HepG2 (cell line): ENCODE data around the gene PPM1H. TPM values are rescaled to one million over a fixed set of nuclear protein-coding genes. Genes with fewer than 3 reads are reported as not detected.

Source experiments
- ATAC-seq: fragments of 200-7000 bp; cut with Tn5 transposase; 3 replicates; pipeline ENCODE4 v1.9.1; 2020; ENCODE audit warnings: mild to moderate bottlenecking, moderate library complexity
- BruUV-seq: library from RNA; stranded (reverse); fragments of 400-500 nt; replicated peaks from 2 replicates; lab custom pipeline; 2021; lab: Mats Ljungman, UMichigan
- CTCF ChIA-PET: fragments of 300-600 bp; formaldehyde crosslinking; extraction: SDS; loops from one replicate; lab custom pipeline; 2021; ENCODE audit warnings: low total read pairs, inconsistent platforms, low intra/inter-chr PET ratio; lab: Yijun Ruan, JAX
- POLR2A ChIA-PET: fragments of 350-600 bp; sonication (Branson Sonifier 250); formaldehyde crosslinking; loops from one replicate; lab custom pipeline; 2020; ENCODE audit warnings: antibody characterized with exemption, inconsistent platforms; lab: Yijun Ruan, JAX
- DNase-seq: peaks from one replicate; pipeline ENCODE4 v3.0.0-alpha.2; 2015; ENCODE audit warnings: low spot score
- FAIRE-seq: peaks from 3 replicates; lab custom pipeline; 2011; peaks lifted over from hg19 to GRCh38; lab: Jason Lieb, UNC
- H2AFZ ChIP-seq: one replicate; pipeline ENCODE4 v1.6.1; 2011; ENCODE audit warnings: low read length, inconsistent platforms
- H3K27ac ChIP-seq: fragments of 300-600 bp; 3 replicates; pipeline ENCODE4 v1.8.0; 2011; ENCODE audit warnings: mixed run types, mild to moderate bottlenecking, mixed read lengths, low read length, inconsistent platforms; ENCODE audit not compliant: insufficient read depth; ENCODE audit errors: extremely low read length
- H3K27me3 ChIP-seq, 2 experiments: fragments of 200-600 bp in 1 of 2; 2 replicates in 1 of 2; 3 replicates in 1 of 2; pipeline versions ENCODE4 v1.6.0 to v1.8.0; 2011; ENCODE audit warnings: low read length in 2 of 2, mild to moderate bottlenecking in 2 of 2, moderate library complexity in 2 of 2, inconsistent platforms in 1 of 2; ENCODE audit not compliant: insufficient read depth in 2 of 2, control insufficient read depth in 1 of 2
- H3K36me3 ChIP-seq, 2 experiments: fragments of 200-600 bp in 1 of 2; replicated peaks in 1 of 2; 2 replicates in 1 of 2; 3 replicates in 1 of 2; pipeline versions ENCODE4 v1.5.1 to v1.8.0; 2011; ENCODE audit warnings: low read length in 2 of 2, inconsistent platforms in 1 of 2; ENCODE audit not compliant: insufficient read depth in 2 of 2, control insufficient read depth in 1 of 2
- H3K4me1 ChIP-seq: 2 replicates; pipeline ENCODE4 v1.5.1; 2012; ENCODE audit warnings: low read length, inconsistent platforms; ENCODE audit not compliant: insufficient read depth
- H3K4me2 ChIP-seq: 2 replicates; pipeline ENCODE4 v1.6.0; 2011; ENCODE audit warnings: low read depth, low read length, inconsistent platforms
- H3K4me3 ChIP-seq, 3 experiments: fragments of 200-600 bp in 1 of 3; sonication (generic), shearing (Covaris generic) in 1 of 3; replicated peaks in 1 of 3; 2 replicates each; pipeline ENCODE4 v1.5.1; 2011 to 2016; ENCODE audit warnings: low read length in 3 of 3, inconsistent platforms in 2 of 3, low read depth in 2 of 3, mild to moderate bottlenecking in 2 of 3, control low read depth in 1 of 3, mixed read lengths in 1 of 3; ENCODE audit not compliant: insufficient read depth in 1 of 3
- H3K79me2 ChIP-seq: one replicate; pipeline ENCODE4 v1.6.1; 2011; ENCODE audit warnings: low read length, inconsistent platforms; ENCODE audit not compliant: insufficient read depth
- H3K9ac ChIP-seq: 2 replicates; pipeline ENCODE4 v1.6.0; 2011; ENCODE audit warnings: mild to moderate bottlenecking, low read depth, low read length, inconsistent platforms; ENCODE audit not compliant: insufficient read depth
- H3K9me3 ChIP-seq: 2 replicates; pipeline ENCODE4 v1.5.1; 2012; ENCODE audit warnings: mild to moderate bottlenecking, low read length
- H4K20me1 ChIP-seq: 2 replicates; pipeline ENCODE4 v1.6.0; 2011; ENCODE audit warnings: inconsistent platforms, mild to moderate bottlenecking, low read length, moderate library complexity; ENCODE audit not compliant: insufficient read depth
- ATF7-NPFF ChIP-seq: sonication (generic); formaldehyde crosslinking; IDR thresholded peaks from 2 replicates; pipeline ENCODE4 v1.8.1; 2023; ENCODE audit warnings: mild to moderate bottlenecking, low read depth, missing genetic modification reagents, moderate library complexity
- CEBPB ChIP-seq: IDR thresholded peaks from 2 replicates; pipeline ENCODE4 v1.6.1; 2011; ENCODE audit warnings: low read depth, low read length, improper control_type of control experiment, borderline replicate concordance
- CEBPG ChIP-seq: IDR thresholded peaks from 2 replicates; pipeline ENCODE4 v1.6.1; 2016
- FOXK2 ChIP-seq: fragments of 450-650 bp; IDR thresholded peaks from 2 replicates; pipeline ENCODE4 v1.6.1; 2016
- KDM6A ChIP-seq: IDR thresholded peaks from 2 replicates; pipeline ENCODE4 v1.6.1; 2016; ENCODE audit warnings: low read depth
- RBM22 ChIP-seq: fragments of 200-400 bp; formaldehyde crosslinking; optimal IDR thresholded peaks from 2 replicates; pipeline ENCODE3; 2017; ENCODE audit warnings: mild to moderate bottlenecking, low read length, moderate library complexity
- ZKSCAN1 ChIP-seq: fragments of 150-350 bp; IDR thresholded peaks from 2 replicates; pipeline ENCODE4 v1.6.1; 2014; ENCODE audit warnings: low read length
- ZNF460 ChIP-seq: sonication (generic); formaldehyde crosslinking; IDR thresholded peaks from 2 replicates; pipeline ENCODE4 v1.5.1; 2020; ENCODE audit warnings: missing genetic modification reagents, mild to moderate bottlenecking, borderline replicate concordance
- ZNF468 ChIP-seq: sonication (generic); formaldehyde crosslinking; IDR thresholded peaks from 2 replicates; pipeline ENCODE4 v1.8.0; 2022; ENCODE audit warnings: mild to moderate bottlenecking, moderate library complexity, missing genetic modification reagents
- ZSCAN30 ChIP-seq: sonication (generic); formaldehyde crosslinking; IDR thresholded peaks from 2 replicates; pipeline ENCODE4 v1.5.0; 2020; ENCODE audit warnings: mild to moderate bottlenecking, missing genetic modification reagents
- WGBS: methylation state at CpG from one replicate; pipeline ENCODE4 v1.1.6; 2017; ENCODE audit warnings: low lambda C conversion rate; 5-methylcytosine and 5-hydroxymethylcytosine counted together
- in situ Hi-C: cut with HindIII; loops from 2 replicates; pipeline ENCODE4 v1.10.0; 2017; ENCODE audit warnings: low pct_unique_long_range_greater_than_20kb; ENCODE audit not compliant: extremely low pct_ligation_motif_present
- intact Hi-C: fragments of 100-400 bp; cut with micrococcal nuclease; formaldehyde crosslinking; loops from one replicate; pipeline ENCODE4 v1.10.0; 2022; ENCODE audit not compliant: unreplicated experiment
- polyA plus RNA-seq, 8 experiments: library from polyadenylated mRNA; depleted of rRNA in 3 of 8; stranded (reverse) in 7 of 8; unstranded in 1 of 8; fragments of >200 nt; fragmentation: Illumina TruSeq in 4 of 8; extraction: Trizol in 4 of 8; gene quantifications; 2 replicates each; pipeline versions ENCODE4 v1.2.1 to v1.2.3, GENCODE V29; 2011 to 2016; ENCODE audit warnings: low read depth in 4 of 8, missing spikeins in 1 of 8, mixed read lengths in 1 of 8; ENCODE audit not compliant: insufficient read depth in 1 of 8
- total RNA-seq, 5 experiments: library from RNA; depleted of rRNA; stranded (reverse); fragments of >200 nt; fragmentation: Illumina TruSeq; extraction: Trizol; gene quantifications; 2 replicates each; pipeline ENCODE4 v1.2.3, GENCODE V29; 2016; ENCODE audit warnings: low read depth in 1 of 5
- TF ChIP-seq, protein P1 (sequence below): sonication (generic); formaldehyde crosslinking; IDR thresholded peaks from 2 replicates; pipeline ENCODE4 v1.4.0; 2020; ENCODE audit warnings: missing genetic modification reagents
- TF ChIP-seq, protein P2 (sequence below): sonication (generic); formaldehyde crosslinking; conservative IDR thresholded peaks from 2 replicates; pipeline ENCODE4 v1.4.0; 2020; ENCODE audit warnings: mild to moderate bottlenecking, missing genetic modification reagents, moderate library complexity

PPM1H gene
- total and polyA plus RNA-seq, 2 of the 13 experiments (the other 11 are each of a cell fraction or from before 2014, with no cell fraction given) = 29.1 to 38.1 TPM

DNA sequence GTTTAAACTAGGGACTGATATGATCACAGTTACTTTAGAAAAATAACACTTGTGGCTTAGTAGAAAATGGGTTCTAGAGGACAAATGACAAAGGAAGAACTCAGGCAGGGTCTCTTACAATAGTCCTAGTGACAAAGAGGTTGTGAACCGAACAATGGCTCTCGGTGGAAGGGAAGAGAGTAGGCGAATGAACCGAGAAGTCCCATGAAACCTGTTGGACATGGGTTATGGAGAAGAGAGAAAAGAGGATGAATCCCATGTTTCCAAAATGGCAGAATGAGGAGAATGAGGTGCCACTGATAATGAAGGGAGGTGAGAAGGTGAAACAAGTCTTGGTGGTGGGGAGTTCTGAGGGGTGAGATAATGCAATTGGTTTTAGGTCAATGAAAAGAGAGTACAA, 94.1 kb downstream of the PPM1H start (continued):
- TF ChIP-seq KDM6A (CRISPR knock-in tag) = no peak

DNA sequence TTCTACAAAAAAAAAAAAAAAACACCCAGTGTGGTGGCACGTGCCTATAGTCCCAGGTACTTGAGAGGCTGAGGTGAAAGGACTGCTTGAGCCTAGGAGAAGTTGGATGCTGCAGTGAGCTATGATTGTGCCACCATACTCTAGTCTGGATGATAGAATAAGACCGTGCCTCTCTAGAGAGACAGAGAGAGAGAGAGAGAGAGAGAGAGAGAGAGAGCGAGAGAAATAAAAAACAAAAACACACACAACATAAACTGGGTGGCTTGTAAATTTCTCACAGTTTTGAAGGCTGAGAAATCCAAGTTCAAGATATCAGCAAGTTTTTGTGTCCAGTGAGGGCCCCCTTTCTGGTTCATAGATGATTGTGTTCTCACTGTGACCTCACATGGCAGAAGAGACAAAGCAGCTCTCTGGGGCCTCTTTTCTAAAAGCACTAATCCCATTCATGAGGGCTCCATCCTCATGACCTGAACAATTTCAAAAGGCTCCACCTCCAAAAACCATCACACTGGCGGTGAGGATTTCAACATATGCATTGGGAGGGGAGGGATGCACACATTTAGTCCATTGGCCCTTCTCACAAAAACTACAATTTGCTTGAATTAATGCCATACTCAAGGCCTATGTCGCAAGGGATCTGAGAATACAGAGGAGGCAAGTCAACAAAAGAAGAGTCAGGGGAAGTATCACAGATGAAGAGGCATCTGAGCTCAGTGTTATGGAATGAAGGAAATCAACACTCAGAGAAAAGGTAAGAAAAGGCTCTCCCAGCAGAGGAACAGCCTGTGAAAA, 94.9 kb downstream of the PPM1H start:
- no peaks in the 10 kb centered on the region for H3K27me3 ChIP-seq
- BruUV-seq = no TSS peak
- POLR2A ChIA-PET = no interaction called here
- TF ChIP-seq CEBPB (peak; percentile 66), CEBPG (CRISPR knock-in tag) (0 out of 2 replicates have a peak, but pooled peaks have one; percentile 42), ZNF460 (CRISPR knock-in tag) (no peak), ATF7-NPFF (no peak), ZKSCAN1 (no peak), FOXK2 (no peak), ZSCAN30 (CRISPR knock-in tag) (no peak), ZNF468 (no peak), RBM22 (peak; percentile 25)
- TF ChIP-seq, protein P1, sequence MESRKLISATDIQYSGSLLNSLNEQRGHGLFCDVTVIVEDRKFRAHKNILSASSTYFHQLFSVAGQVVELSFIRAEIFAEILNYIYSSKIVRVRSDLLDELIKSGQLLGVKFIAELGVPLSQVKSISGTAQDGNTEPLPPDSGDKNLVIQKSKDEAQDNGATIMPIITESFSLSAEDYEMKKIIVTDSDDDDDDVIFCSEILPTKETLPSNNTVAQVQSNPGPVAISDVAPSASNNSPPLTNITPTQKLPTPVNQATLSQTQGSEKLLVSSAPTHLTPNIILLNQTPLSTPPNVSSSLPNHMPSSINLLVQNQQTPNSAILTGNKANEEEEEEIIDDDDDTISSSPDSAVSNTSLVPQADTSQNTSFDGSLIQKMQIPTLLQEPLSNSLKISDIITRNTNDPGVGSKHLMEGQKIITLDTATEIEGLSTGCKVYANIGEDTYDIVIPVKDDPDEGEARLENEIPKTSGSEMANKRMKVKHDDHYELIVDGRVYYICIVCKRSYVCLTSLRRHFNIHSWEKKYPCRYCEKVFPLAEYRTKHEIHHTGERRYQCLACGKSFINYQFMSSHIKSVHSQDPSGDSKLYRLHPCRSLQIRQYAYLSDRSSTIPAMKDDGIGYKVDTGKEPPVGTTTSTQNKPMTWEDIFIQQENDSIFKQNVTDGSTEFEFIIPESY = peak; percentile 43; the same call in 1 of the 2 replicates
- TF ChIP-seq, protein P2, sequence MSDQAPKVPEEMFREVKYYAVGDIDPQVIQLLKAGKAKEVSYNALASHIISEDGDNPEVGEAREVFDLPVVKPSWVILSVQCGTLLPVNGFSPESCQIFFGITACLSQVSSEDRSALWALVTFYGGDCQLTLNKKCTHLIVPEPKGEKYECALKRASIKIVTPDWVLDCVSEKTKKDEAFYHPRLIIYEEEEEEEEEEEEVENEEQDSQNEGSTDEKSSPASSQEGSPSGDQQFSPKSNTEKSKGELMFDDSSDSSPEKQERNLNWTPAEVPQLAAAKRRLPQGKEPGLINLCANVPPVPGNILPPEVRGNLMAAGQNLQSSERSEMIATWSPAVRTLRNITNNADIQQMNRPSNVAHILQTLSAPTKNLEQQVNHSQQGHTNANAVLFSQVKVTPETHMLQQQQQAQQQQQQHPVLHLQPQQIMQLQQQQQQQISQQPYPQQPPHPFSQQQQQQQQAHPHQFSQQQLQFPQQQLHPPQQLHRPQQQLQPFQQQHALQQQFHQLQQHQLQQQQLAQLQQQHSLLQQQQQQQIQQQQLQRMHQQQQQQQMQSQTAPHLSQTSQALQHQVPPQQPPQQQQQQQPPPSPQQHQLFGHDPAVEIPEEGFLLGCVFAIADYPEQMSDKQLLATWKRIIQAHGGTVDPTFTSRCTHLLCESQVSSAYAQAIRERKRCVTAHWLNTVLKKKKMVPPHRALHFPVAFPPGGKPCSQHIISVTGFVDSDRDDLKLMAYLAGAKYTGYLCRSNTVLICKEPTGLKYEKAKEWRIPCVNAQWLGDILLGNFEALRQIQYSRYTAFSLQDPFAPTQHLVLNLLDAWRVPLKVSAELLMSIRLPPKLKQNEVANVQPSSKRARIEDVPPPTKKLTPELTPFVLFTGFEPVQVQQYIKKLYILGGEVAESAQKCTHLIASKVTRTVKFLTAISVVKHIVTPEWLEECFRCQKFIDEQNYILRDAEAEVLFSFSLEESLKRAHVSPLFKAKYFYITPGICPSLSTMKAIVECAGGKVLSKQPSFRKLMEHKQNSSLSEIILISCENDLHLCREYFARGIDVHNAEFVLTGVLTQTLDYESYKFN (CRISPR knock-in tag) = no peak
- 87% methylated on average over 5 of the region's 5 CpGs for WGBS
- no peaks in the 10 kb centered on the region for H3K9me3 ChIP-seq
- in situ Hi-C loops = no loop called here
- H3K9ac ChIP-seq = no peak overlapping the region
- H3K79me2 ChIP-seq = peaks cover 68% of the 10 kb centered on the region
- peaks cover 0 to 2% of the 10 kb centered on the region in 2 experiments; a peak in 2 of 5 replicates for H3K36me3 ChIP-seq
- ATAC-seq (peak; percentile 25; the same call in 1 of the 3 replicates), FAIRE-seq (peak; percentile 40), DNase-seq (peak; percentile 75)
- H3K4me3 ChIP-seq = no peak overlapping the region
- intact Hi-C loops = loop anchor here (5.0 kb wide), 2 partner anchors 52 to 92 kb away; no protein-coding TSS in a partner anchor
- H3K27ac ChIP-seq = no peak overlapping the region
- CTCF ChIA-PET = no interaction called here
- H3K4me1 ChIP-seq = peaks cover 56% of the 10 kb centered on the region
- no peaks in the 10 kb centered on the region; the same call in 1 of the 2 replicates for H4K20me1 ChIP-seq
- H3K4me2 ChIP-seq = no peak overlapping the region
- no peak overlapping the region for H2AFZ ChIP-seq
